Lung (tissue), 12 donors: ENCODE measurements around the gene TANC1. TPM values are rescaled to one million over a fixed set of nuclear protein-coding genes. Genes with fewer than 3 reads are reported as not detected.

ENCODE experiments used
- ATAC-seq: fragments of 200-7000 bp; cut with Tn5 transposase; one replicate; pipeline ENCODE4 v1.9.1; 2020; ENCODE audit warnings: moderate number of reproducible peaks; ENCODE audit not compliant: insufficient read depth, low FRiP score
- DNase-seq, 3 donors: peaks; one replicate each; pipeline ENCODE4 v3.0.0-alpha.2; 2013 to 2017
- H3K27ac ChIP-seq, 2 donors: one replicate each; pipeline ENCODE4 v1.5.1; 2013; ENCODE audit warnings: mild to moderate bottlenecking in 2 of 2, moderate library complexity in 2 of 2, control low read depth in 1 of 2, inconsistent platforms in 1 of 2, low read depth in 1 of 2, low read length in 1 of 2
- H3K27me3 ChIP-seq, 3 donors: one replicate each; pipeline ENCODE4 v1.5.1; 2013; ENCODE audit warnings: low read length in 2 of 3; ENCODE audit not compliant: control insufficient read depth in 3 of 3, insufficient read depth in 3 of 3
- H3K36me3 ChIP-seq, 4 donors: one replicate each; pipeline ENCODE4 v1.5.1; 2013; ENCODE audit warnings: low read length in 4 of 4, mild to moderate bottlenecking in 1 of 4, moderate library complexity in 1 of 4; ENCODE audit not compliant: control insufficient read depth in 4 of 4, insufficient read depth in 4 of 4
- H3K4me1 ChIP-seq, 5 donors: one replicate each; pipeline ENCODE4 v1.5.1; 2013; ENCODE audit warnings: low read length in 5 of 5, mild to moderate bottlenecking in 2 of 5, moderate library complexity in 1 of 5; ENCODE audit not compliant: control insufficient read depth in 5 of 5, insufficient read depth in 5 of 5
- H3K4me3 ChIP-seq: one replicate; pipeline ENCODE4 v1.5.1; 2013; ENCODE audit warnings: mild to moderate bottlenecking, control low read depth, moderate library complexity
- H3K9ac ChIP-seq, 2 donors: one replicate each; pipeline ENCODE4 v1.5.1; 2013; ENCODE audit warnings: low read length in 2 of 2, control low read depth in 1 of 2; ENCODE audit not compliant: insufficient read depth in 1 of 2
- H3K9me3 ChIP-seq, 4 donors: one replicate each; pipeline ENCODE4 v1.5.1; 2013; ENCODE audit warnings: low read length in 3 of 4, mild to moderate bottlenecking in 1 of 4, moderate library complexity in 1 of 4; ENCODE audit not compliant: control insufficient read depth in 4 of 4, insufficient read depth in 3 of 4
- WGBS, 2 donors: extraction: QIAGEN DNeasy Blood & Tissue Kit; methylation state at CpG; one replicate each; pipeline ENCODE4 v1.1.7; 2013; 5-methylcytosine and 5-hydroxymethylcytosine counted together
- polyA plus RNA-seq, 2 donors: library from polyadenylated mRNA; stranded (reverse); fragments of 200-250 nt; gene quantifications; one replicate each; pipeline ENCODE4 v1.2.1, GENCODE V29; 2013
- total RNA-seq, 2 donors: library from RNA; depleted of rRNA in 1 of 2; stranded (reverse); fragments of >200 nt in 1 of 2; gene quantifications; one replicate each; pipeline ENCODE4 v1.2.1, GENCODE V29; 2014 to 2021
- TF ChIP-seq, protein P1 (sequence below): IDR thresholded peaks from 2 replicates; pipeline ENCODE4 v1.5.1; 2012; ENCODE audit warnings: mild to moderate bottlenecking; ENCODE audit errors: control extremely low read depth, extremely low read depth
- donor health status: control.
- donor health status: control.
- donor health status: Bipolar disorder and iron deficiency.
- donor health status: healthy.
- donor health status: DM: yes; HTN: yes; CAD: no.

The TANC1 gene
- total and polyA plus RNA-seq, 4 donors: 14.3 to 99.5 (median 37.3) TPM

GRCh38 chr2:158928965-158929364, 39.5 kb upstream of the TANC1 start:
- no peak overlapping the region for H3K9ac ChIP-seq
- ATAC-seq (no peak), DNase-seq (no peak)
- no peak overlapping the region for H3K27ac ChIP-seq
- no peak overlapping the region for H3K4me3 ChIP-seq
- H3K4me1 ChIP-seq: peaks cover 0 to 8% (median 0%) of the 10 kb centered on the region in 5 donors
- no peaks in the 10 kb centered on the region for H3K9me3 ChIP-seq
- H3K36me3 ChIP-seq: no peaks in the 10 kb centered on the region
- TF ChIP-seq, protein P1, sequence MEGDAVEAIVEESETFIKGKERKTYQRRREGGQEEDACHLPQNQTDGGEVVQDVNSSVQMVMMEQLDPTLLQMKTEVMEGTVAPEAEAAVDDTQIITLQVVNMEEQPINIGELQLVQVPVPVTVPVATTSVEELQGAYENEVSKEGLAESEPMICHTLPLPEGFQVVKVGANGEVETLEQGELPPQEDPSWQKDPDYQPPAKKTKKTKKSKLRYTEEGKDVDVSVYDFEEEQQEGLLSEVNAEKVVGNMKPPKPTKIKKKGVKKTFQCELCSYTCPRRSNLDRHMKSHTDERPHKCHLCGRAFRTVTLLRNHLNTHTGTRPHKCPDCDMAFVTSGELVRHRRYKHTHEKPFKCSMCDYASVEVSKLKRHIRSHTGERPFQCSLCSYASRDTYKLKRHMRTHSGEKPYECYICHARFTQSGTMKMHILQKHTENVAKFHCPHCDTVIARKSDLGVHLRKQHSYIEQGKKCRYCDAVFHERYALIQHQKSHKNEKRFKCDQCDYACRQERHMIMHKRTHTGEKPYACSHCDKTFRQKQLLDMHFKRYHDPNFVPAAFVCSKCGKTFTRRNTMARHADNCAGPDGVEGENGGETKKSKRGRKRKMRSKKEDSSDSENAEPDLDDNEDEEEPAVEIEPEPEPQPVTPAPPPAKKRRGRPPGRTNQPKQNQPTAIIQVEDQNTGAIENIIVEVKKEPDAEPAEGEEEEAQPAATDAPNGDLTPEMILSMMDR: no peak
- no peaks in the 10 kb centered on the region for H3K27me3 ChIP-seq

GRCh38 chr2:158931572-158931971, 36.9 kb upstream of the TANC1 start:
- Histone ChIP-seq H3K27me3 (no peaks in the 10 kb centered on the region), H3K9me3 (no peaks in the 10 kb centered on the region), H3K9ac (no peak overlapping the region), H3K4me1 (peaks cover 0 to 8% (median 0%) of the 10 kb centered on the region in 5 donors), H3K4me3 (no peak overlapping the region), H3K36me3 (no peaks in the 10 kb centered on the region), H3K27ac (no peak overlapping the region)
- TF ChIP-seq, protein P1: no peak
- ATAC-seq (no peak), DNase-seq (peak in 2 of 3 donors; percentile 39 to 50)
- 37 to 44% methylated on average over 2 of the region's 2 CpGs for WGBS, 2 donors

GRCh38 chr2:158932131-158932645, 36.3 kb upstream of the TANC1 start:
- DNase-seq (no peak), ATAC-seq (no peak)
- Histone ChIP-seq H3K9me3 (no peaks in the 10 kb centered on the region), H3K4me3 (no peak overlapping the region), H3K27me3 (no peaks in the 10 kb centered on the region), H3K27ac (no peak overlapping the region), H3K9ac (no peak overlapping the region), H3K4me1 (peaks cover 0 to 8% (median 0%) of the 10 kb centered on the region in 5 donors), H3K36me3 (no peaks in the 10 kb centered on the region)
- 87 to 94% methylated on average over 4 of the region's 4 CpGs for WGBS, 2 donors
- TF ChIP-seq, protein P1: no peak

DNA sequence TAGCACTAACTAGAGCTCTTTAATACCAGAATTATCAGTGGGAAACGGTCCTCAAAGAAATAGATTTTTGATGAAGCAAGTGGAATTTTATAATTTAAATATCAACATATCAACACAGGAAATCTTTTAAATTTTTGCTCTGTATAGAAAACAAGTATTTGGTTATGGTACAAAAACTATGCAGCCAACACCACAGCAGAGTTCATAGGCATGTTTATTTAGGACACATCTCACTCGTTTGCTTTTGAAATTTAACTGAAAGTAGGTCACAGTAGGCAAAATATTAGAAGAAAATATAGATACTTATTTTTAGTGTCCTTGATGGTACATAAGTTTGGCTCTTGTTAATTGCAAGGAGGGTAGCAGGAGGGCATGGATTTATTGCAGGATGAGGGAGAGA, 34.3 kb upstream of the TANC1 start:
- Histone ChIP-seq H3K27me3 (no peaks in the 10 kb centered on the region), H3K9me3 (no peaks in the 10 kb centered on the region), H3K4me3 (no peak overlapping the region), H3K27ac (no peak overlapping the region), H3K4me1 (peaks cover 0 to 8% (median 0%) of the 10 kb centered on the region in 5 donors), H3K9ac (no peak overlapping the region), H3K36me3 (no peaks in the 10 kb centered on the region)
- WGBS, 2 donors: 65 to 81% methylated on average over 2 of the region's 2 CpGs
- ATAC-seq (no peak), DNase-seq (no peak)
- TF ChIP-seq, protein P1: no peak
